Measurements from ENCODE around the gene LURAP1L.

Gene LURAP1L

DNA sequence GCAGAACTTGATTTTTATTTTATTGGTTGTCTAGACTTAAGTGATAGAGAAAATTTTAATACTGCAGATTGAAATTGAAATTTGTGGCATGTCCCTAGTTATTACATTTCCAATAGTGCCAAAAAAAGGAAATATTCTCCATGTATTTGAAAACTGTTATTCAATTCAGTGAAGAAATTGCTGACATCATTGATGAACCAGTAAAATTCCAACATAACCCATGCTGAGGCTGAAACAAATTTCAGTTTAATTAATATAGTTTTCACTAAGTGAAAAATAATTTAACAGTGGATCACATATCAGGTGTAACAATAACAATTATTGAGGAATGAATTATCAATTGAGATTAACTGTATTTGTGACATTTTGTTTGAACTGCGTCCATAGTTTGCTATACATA lies 38.7 kb downstream of the LURAP1L start:
- H3K9me2 ChIP-seq (ENCODE audit: low read depth, low read length) = no peaks in the 10 kb centered on the region
- H3K4me3 ChIP-seq (ENCODE audit: low read depth, low read length, poor library complexity, severe bottlenecking) = no peak overlapping the region
- no peaks in the 10 kb centered on the region for H4K20me1 ChIP-seq (ENCODE audit: insufficient read depth, low read length)
- H3K27ac ChIP-seq (ENCODE audit: low read depth, low read length, poor library complexity, severe bottlenecking) = no peak overlapping the region
- no peak overlapping the region for H2AFZ ChIP-seq (ENCODE audit: low read length)
- no peaks in the 10 kb centered on the region for H3K4me1 ChIP-seq (ENCODE audit: insufficient read depth, low read length, severe bottlenecking)
- no peaks in the 10 kb centered on the region for H3K36me3 ChIP-seq (ENCODE audit: insufficient read depth, low read length)
- H3K79me2 ChIP-seq (ENCODE audit: insufficient read depth, low read length) = no peaks in the 10 kb centered on the region
- no peak overlapping the region for H3K9ac ChIP-seq (ENCODE audit: low read length)
- no peaks in the 10 kb centered on the region for H3F3A ChIP-seq (ENCODE audit: insufficient read depth, low read length)
- TF ChIP-seq EZH2 (IDR thresholded peaks at IDR 0.05; ENCODE audit: borderline replicate concordance, low read length) = no peak
- TF ChIP-seq, protein P1, sequence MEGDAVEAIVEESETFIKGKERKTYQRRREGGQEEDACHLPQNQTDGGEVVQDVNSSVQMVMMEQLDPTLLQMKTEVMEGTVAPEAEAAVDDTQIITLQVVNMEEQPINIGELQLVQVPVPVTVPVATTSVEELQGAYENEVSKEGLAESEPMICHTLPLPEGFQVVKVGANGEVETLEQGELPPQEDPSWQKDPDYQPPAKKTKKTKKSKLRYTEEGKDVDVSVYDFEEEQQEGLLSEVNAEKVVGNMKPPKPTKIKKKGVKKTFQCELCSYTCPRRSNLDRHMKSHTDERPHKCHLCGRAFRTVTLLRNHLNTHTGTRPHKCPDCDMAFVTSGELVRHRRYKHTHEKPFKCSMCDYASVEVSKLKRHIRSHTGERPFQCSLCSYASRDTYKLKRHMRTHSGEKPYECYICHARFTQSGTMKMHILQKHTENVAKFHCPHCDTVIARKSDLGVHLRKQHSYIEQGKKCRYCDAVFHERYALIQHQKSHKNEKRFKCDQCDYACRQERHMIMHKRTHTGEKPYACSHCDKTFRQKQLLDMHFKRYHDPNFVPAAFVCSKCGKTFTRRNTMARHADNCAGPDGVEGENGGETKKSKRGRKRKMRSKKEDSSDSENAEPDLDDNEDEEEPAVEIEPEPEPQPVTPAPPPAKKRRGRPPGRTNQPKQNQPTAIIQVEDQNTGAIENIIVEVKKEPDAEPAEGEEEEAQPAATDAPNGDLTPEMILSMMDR (IDR thresholded peaks at IDR 0.05; ENCODE audit: low read length) = no peak
- no peaks in the 10 kb centered on the region for H3K9me3 ChIP-seq (ENCODE audit: low read length)
- H3K27me3 ChIP-seq (ENCODE audit: insufficient read depth, low read length) = no peaks in the 10 kb centered on the region
- H3K4me2 ChIP-seq (ENCODE audit: low read length) = no peak overlapping the region

- no peaks in the 10 kb centered on the region for H3K4me1 ChIP-seq (ENCODE audit: insufficient read depth, low read length, severe bottlenecking)
- no peaks in the 10 kb centered on the region for H3K9me3 ChIP-seq (ENCODE audit: low read length)
- H3F3A ChIP-seq (ENCODE audit: insufficient read depth, low read length) = no peaks in the 10 kb centered on the region
- H3K36me3 ChIP-seq (ENCODE audit: insufficient read depth, low read length) = no peaks in the 10 kb centered on the region
- no peak overlapping the region for H3K27ac ChIP-seq (ENCODE audit: low read depth, low read length, poor library complexity, severe bottlenecking)
- H3K9ac ChIP-seq (ENCODE audit: low read length) = no peak overlapping the region
- H3K79me2 ChIP-seq (ENCODE audit: insufficient read depth, low read length) = no peaks in the 10 kb centered on the region
- no peaks in the 10 kb centered on the region for H4K20me1 ChIP-seq (ENCODE audit: insufficient read depth, low read length)
- TF ChIP-seq, protein P1 (IDR thresholded peaks at IDR 0.05; ENCODE audit: low read length) = no peak
- TF ChIP-seq EZH2 (IDR thresholded peaks at IDR 0.05; ENCODE audit: borderline replicate concordance, low read length) = no peak
- no peak overlapping the region for H3K4me2 ChIP-seq (ENCODE audit: low read length)
- no peaks in the 10 kb centered on the region for H3K27me3 ChIP-seq (ENCODE audit: insufficient read depth, low read length)
- no peak overlapping the region for H3K4me3 ChIP-seq (ENCODE audit: low read depth, low read length, poor library complexity, severe bottlenecking)
- H2AFZ ChIP-seq (ENCODE audit: low read length) = no peak overlapping the region
- H3K9me2 ChIP-seq (ENCODE audit: low read depth, low read length) = no peaks in the 10 kb centered on the region
Observed at GRCh38 chr9:12813960-12814876, 39.4 kb downstream of the LURAP1L start.

- no peaks in the 10 kb centered on the region for H3K9me2 ChIP-seq (ENCODE audit: low read depth, low read length)
- H3K79me2 ChIP-seq (ENCODE audit: insufficient read depth, low read length) = no peaks in the 10 kb centered on the region
- H3K27me3 ChIP-seq (ENCODE audit: insufficient read depth, low read length) = no peaks in the 10 kb centered on the region
- H3K9me3 ChIP-seq (ENCODE audit: low read length) = no peaks in the 10 kb centered on the region
- no peaks in the 10 kb centered on the region for H4K20me1 ChIP-seq (ENCODE audit: insufficient read depth, low read length)
- H3K4me1 ChIP-seq (ENCODE audit: insufficient read depth, low read length, severe bottlenecking) = no peaks in the 10 kb centered on the region
- H3K36me3 ChIP-seq (ENCODE audit: insufficient read depth, low read length) = no peaks in the 10 kb centered on the region
- no peak overlapping the region for H2AFZ ChIP-seq (ENCODE audit: low read length)
- H3K9ac ChIP-seq (ENCODE audit: low read length) = no peak overlapping the region
- no peak overlapping the region for H3K27ac ChIP-seq (ENCODE audit: low read depth, low read length, poor library complexity, severe bottlenecking)
- H3F3A ChIP-seq (ENCODE audit: insufficient read depth, low read length) = no peaks in the 10 kb centered on the region
- no peak for TF ChIP-seq EZH2 (IDR thresholded peaks at IDR 0.05; ENCODE audit: borderline replicate concordance, low read length)
- TF ChIP-seq, protein P1 (IDR thresholded peaks at IDR 0.05; ENCODE audit: low read length) = no peak
- no peak overlapping the region for H3K4me3 ChIP-seq (ENCODE audit: low read depth, low read length, poor library complexity, severe bottlenecking)
- no peak overlapping the region for H3K4me2 ChIP-seq (ENCODE audit: low read length)
Observed at GRCh38 chr9:12814877-12815237, 40.0 kb downstream of the LURAP1L start.

Data from OCI-LY1 (cell line).